Suprapubic skin (tissue), 4 donors: ENCODE measurements around the gene KLF15. TPM values are rescaled to one million over a fixed set of nuclear protein-coding genes. Genes with fewer than 3 reads are reported as not detected.

Source experiments
- DNase-seq, 2 donors: peaks; one replicate each; pipeline ENCODE4 v3.0.0-alpha.2; 2019; ENCODE audit warnings: low spot score in 2 of 2
- H3K27ac ChIP-seq: fragments of 200-600 bp; sonication (generic); one replicate; pipeline ENCODE4 v1.5.1; 2019
- H3K27me3 ChIP-seq: fragments of 200-600 bp; sonication (generic); one replicate; pipeline ENCODE4 v1.5.1; 2019
- H3K36me3 ChIP-seq: fragments of 200-600 bp; sonication (generic); one replicate; pipeline ENCODE4 v1.5.1; 2019
- H3K4me1 ChIP-seq: fragments of 200-600 bp; sonication (generic); one replicate; pipeline ENCODE4 v1.5.1; 2019
- H3K4me3 ChIP-seq: fragments of 200-600 bp; sonication (generic); one replicate; pipeline ENCODE4 v1.5.1; 2019; ENCODE audit warnings: mild to moderate bottlenecking
- H3K9me3 ChIP-seq: fragments of 200-600 bp; sonication (generic); one replicate; pipeline ENCODE4 v1.5.1; 2019
- CTCF ChIP-seq, 2 donors: fragments of 200-600 bp in 1 of 2; fragments of 450-650 bp in 1 of 2; sonication (generic) in 1 of 2; IDR thresholded peaks; one replicate each; pipeline ENCODE4 v1.5.1; 2016 to 2019; ENCODE audit warnings: antibody characterized with exemption in 2 of 2, mild to moderate bottlenecking in 1 of 2, moderate library complexity in 1 of 2
- EP300 ChIP-seq: sonication (generic); formaldehyde crosslinking; IDR thresholded peaks from one replicate; pipeline ENCODE4 v1.6.1; 2017; ENCODE audit warnings: antibody characterized with exemption
- POLR2A ChIP-seq, 2 donors: fragments of 450-650 bp; IDR thresholded peaks; one replicate each; pipeline ENCODE4 v1.6.1; 2017; ENCODE audit warnings: antibody characterized with exemption in 2 of 2, mild to moderate bottlenecking in 2 of 2, moderate library complexity in 2 of 2
- POLR2AphosphoS5 ChIP-seq, 3 donors: sonication (generic); formaldehyde crosslinking; IDR thresholded peaks; one replicate each; pipeline ENCODE4 v1.6.1; 2017; ENCODE audit warnings: antibody characterized with exemption in 3 of 3
- WGBS: methylation state at CpG from one replicate; pipeline ENCODE4 v1.1.5; 2018; 5-methylcytosine and 5-hydroxymethylcytosine counted together
- total RNA-seq, 4 donors: library from RNA; depleted of rRNA; stranded (reverse); fragments of >200 nt; gene quantifications; one replicate each; pipeline ENCODE4 v1.1.0, GENCODE V29; 2016

The KLF15 gene
- total RNA-seq, 4 donors from 2014 or later = 7.3 to 19.2 (median 14.3) TPM

GRCh38 chr3:126349071-126349470 lies 8.1 kb downstream of the KLF15 start:
- peak; percentile 57 for DNase-seq
- Histone ChIP-seq H3K36me3 (peaks cover 15% of the 10 kb centered on the region), H3K27ac (no peak overlapping the region), H3K27me3 (no peaks in the 10 kb centered on the region), H3K9me3 (no peaks in the 10 kb centered on the region), H3K4me1 (no peaks in the 10 kb centered on the region), H3K4me3 (no peak overlapping the region)
- whole genome bisulfite sequencing = no CpG with 5 or more reads among the region's 6 CpGs
- no peak for TF ChIP-seq POLR2AphosphoS5 (IDR thresholded peaks at IDR 0.05)
- no peak for TF ChIP-seq POLR2A (IDR thresholded peaks at IDR 0.05)
- TF ChIP-seq CTCF (IDR thresholded peaks at IDR 0.05) = no peak
- TF ChIP-seq EP300 = no peak

DNA sequence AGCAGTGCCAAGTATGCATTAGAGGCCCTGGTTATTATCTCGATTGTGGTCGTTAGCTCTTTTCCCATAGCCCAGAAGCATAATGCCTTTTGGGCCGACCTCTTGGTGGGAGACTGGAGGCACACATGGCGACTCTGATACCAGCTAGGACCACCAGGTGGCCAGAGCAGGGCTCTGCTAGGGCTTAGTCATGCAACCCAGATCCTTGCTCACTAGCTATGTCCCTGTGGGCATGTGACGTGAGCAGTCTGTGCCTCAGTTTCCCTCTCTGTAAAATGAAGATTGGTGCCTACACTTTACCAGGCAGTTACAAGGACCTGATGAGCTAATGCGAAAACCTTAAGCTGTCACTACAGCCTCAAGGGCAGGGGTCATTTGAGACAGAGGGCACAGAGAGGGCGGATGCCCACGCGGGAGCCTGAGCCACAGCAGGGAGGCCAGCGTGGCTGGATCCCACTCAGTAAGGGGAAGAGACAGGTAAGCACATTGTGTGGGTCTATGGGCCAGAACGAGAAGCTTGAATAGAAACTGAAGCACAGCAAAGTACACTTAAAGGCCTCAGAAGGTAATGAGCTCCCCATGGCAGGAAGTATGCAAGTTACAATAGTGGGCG lies 8.8 kb downstream of the KLF15 start:
- TF ChIP-seq CTCF (IDR thresholded peaks at IDR 0.05) = no peak
- TF ChIP-seq POLR2A (IDR thresholded peaks at IDR 0.05) = no peak
- no peak for TF ChIP-seq EP300
- no peak for TF ChIP-seq POLR2AphosphoS5 (IDR thresholded peaks at IDR 0.05)
- H3K9me3 ChIP-seq = no peaks in the 10 kb centered on the region
- 91% methylated on average over 11 of the region's 12 CpGs for WGBS
- no peak overlapping the region for H3K4me3 ChIP-seq
- H3K4me1 ChIP-seq = no peaks in the 10 kb centered on the region
- no peaks in the 10 kb centered on the region for H3K27me3 ChIP-seq
- no peak overlapping the region for H3K27ac ChIP-seq
- peaks cover 15% of the 10 kb centered on the region for H3K36me3 ChIP-seq
- peak; percentile 43 to 56 for DNase-seq

DNA sequence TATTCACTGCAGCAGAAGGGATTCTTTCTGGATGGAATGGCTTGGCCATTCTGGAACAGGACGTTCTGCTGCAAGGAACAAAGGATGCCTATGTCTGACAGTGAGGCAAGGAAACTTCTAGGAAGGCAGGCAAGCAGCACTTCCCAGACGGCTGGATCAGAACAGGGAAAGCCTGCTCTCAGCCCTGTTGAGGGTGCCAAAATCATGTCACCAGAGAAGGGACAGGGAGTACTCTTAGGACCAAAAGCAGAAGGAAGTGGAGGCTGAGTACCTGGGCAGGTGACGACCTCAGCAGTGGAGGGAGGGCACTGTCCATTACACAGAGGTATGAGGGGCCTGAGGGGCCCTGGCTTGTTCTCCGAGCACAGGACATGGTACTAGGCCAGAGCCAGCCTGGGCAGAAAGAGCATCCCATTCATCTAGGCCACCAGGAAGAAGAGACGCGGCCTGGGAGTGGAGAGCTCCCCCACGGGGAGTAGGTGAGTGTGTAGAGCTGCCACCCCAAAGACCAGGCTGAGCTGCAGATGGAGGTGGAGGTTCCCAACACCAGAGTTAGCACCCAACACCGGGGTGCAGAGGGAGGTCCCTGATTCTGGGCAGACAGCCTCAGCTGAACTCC lies 9.6 kb downstream of the KLF15 start:
- TF ChIP-seq POLR2A (IDR thresholded peaks at IDR 0.05) (no peak), CTCF (IDR thresholded peaks at IDR 0.05) (no peak), EP300 (peak; percentile 77), POLR2AphosphoS5 (IDR thresholded peaks at IDR 0.05) (no peak)
- Histone ChIP-seq H3K27ac (no peak overlapping the region), H3K4me1 (no peaks in the 10 kb centered on the region), H3K4me3 (no peak overlapping the region), H3K36me3 (peaks cover 15% of the 10 kb centered on the region), H3K27me3 (no peaks in the 10 kb centered on the region), H3K9me3 (no peaks in the 10 kb centered on the region)
- 68% methylated on average over 4 of the region's 8 CpGs for WGBS
- peak; percentile 40 to 77 for DNase-seq

DNA sequence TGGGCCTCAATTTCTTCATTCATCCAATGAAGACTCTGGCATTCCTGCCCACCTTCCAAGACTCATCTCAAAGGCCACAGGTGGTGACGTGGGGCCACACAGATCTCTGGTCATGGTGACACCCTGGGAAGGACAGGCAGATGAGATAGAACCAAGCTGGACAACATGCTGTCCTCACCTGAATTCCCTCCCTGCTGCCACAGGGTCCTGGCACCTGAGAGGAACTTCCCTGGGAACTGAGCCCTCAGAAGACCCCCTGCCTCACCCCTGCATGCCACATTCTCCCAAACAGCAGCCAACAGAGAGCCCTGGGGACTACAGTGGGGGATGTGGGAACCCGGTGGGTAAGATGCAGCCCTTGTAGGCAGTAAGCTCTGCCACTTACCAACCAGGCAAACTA lies 10.7 kb downstream of the KLF15 start:
- Histone ChIP-seq H3K4me3 (no peak overlapping the region), H3K4me1 (no peaks in the 10 kb centered on the region), H3K9me3 (no peaks in the 10 kb centered on the region), H3K36me3 (peaks cover 9% of the 10 kb centered on the region), H3K27ac (no peak overlapping the region), H3K27me3 (no peaks in the 10 kb centered on the region)
- TF ChIP-seq EP300 (no peak), POLR2A (IDR thresholded peaks at IDR 0.05) (no peak), CTCF (IDR thresholded peaks at IDR 0.05) (no peak), POLR2AphosphoS5 (IDR thresholded peaks at IDR 0.05) (no peak)
- DNase-seq = peak in 1 of 2 donors; percentile 60
- WGBS = 76% methylated on average over 2 of the region's 2 CpGs

GRCh38 chr3:126345641-126346460 lies 11.4 kb downstream of the KLF15 start:
- no peaks in the 10 kb centered on the region for H3K4me1 ChIP-seq
- no peak overlapping the region for H3K4me3 ChIP-seq
- no peak overlapping the region for H3K27ac ChIP-seq
- WGBS = no CpG with 5 or more reads among the region's 5 CpGs
- TF ChIP-seq POLR2AphosphoS5 (IDR thresholded peaks at IDR 0.05) (no peak), POLR2A (IDR thresholded peaks at IDR 0.05) (no peak), EP300 (no peak), CTCF (IDR thresholded peaks at IDR 0.05) (no peak)
- H3K9me3 ChIP-seq = no peaks in the 10 kb centered on the region
- DNase-seq = peak; percentile 48 to 55
- peaks cover 5% of the 10 kb centered on the region for H3K36me3 ChIP-seq
- H3K27me3 ChIP-seq = no peaks in the 10 kb centered on the region
